NCI-H1417 (cell line): ENCODE results near the gene BAZ2A.
"Not testable (repeated sequence)": the region's sequence is repeated elsewhere in the genome, so short reads cannot be mapped to it uniquely, and the experiment has no call there.

Experiments
- DNase-seq, 3 experiments: peaks; one replicate each; lab custom pipeline; 2025; lab: John Stamatoyannopoulos, UW

BAZ2A gene

DNA sequence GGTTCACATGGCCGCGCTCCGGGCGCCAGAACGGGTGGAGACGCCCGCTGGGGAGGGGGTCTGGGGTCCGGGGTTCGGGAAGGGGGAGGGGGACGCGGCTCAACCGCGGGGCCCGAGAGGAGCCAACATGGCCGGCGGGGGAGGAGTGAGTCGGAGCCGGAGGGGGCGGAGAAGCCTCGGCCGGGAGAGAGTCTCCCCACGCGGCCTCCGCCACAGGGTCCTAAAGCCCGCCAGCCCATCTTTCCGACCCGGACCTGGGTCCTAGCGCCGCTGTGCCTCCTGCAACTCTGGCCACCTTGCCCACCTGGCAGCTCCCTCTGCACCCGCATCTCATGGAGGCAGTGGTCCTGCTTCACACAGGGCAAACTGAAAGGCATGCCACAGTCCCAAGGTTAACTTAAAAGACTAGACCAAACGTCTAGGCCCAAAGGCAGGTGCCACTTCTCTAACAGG is at the start of gene BAZ2A:
TSS of gene BAZ2A (minus strand) at position 147 of the 453 bp plus-strand sequence. CDS start 12,796 bp downstream, outside the sequence.
- DNase-seq: peak; percentile 88 to 90 (median 88)

DNA sequence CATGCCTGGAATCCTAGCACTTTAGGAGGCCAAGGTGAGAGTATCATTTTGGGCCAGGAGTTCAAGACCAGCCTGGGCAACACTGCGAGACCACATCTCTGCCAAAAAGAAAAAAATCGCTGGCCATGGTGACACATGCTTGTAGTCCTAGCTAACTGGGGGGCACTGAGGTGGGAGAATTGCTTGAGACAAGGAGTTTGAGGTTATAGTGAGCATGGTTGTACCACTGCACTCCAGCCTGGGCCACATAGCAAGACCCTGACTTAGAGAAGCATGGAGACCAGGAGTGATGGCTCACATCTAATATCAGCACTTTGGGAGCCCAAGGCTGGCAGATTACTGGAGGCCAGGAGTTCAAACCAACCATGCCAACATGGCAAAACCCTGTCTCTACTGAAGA is 48.7 kb upstream of the BAZ2A start:
- DNase-seq: no peak

DNA sequence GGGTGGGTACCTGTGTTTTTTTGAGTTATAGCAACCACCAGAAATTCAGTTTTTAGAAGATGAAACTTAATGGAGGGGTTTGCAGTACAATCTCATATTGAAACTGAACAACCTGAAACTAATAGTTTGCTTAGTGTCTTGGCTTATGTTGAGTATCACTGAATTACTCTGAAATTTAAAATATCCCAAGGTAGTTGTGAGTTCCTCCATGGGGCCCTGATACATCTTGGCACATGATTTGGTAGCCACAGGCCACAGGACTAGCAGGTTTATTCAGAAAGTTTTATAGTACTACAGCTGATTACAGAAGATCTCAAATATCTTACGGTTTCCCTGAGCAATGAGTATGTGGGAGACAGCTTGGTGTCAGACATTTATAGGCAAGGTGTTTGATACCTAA is 47.6 kb upstream of the BAZ2A start:
- DNase-seq: no peak

DNA sequence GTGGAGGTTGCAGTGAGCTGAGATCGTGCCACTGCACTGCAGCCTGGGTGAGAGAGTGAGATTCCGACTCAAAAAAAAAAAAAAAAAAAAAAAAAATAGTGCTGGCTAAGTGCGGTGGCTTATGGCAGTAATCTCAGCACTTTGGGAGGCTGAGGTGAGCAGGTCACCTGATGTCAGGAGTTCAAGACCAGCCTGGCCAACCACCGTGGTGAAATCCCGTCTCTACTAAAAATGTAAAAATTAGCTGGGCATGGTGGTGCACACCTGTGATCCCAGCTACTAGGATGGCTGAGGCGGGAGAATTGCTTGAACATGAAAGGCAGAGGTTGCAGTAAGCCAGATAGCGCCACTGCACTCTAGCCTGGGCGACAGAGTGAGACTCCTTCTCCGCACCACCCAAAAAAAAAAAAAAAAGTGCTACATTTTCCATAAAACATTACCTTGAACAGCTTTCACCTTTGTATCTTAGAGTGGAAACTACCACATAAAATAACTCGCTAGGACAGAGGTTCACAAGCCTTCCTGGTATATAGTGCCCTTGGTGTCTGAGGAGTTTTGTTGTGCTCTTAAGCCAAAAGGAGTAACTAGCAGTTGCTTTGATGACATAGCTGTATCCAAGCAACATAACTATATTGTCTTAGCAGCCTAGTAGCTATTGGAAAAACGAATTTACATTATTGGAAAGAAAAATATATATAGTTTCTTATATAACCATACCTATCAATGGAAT is 46.9 kb upstream of the BAZ2A start:
- DNase-seq: no peak

DNA sequence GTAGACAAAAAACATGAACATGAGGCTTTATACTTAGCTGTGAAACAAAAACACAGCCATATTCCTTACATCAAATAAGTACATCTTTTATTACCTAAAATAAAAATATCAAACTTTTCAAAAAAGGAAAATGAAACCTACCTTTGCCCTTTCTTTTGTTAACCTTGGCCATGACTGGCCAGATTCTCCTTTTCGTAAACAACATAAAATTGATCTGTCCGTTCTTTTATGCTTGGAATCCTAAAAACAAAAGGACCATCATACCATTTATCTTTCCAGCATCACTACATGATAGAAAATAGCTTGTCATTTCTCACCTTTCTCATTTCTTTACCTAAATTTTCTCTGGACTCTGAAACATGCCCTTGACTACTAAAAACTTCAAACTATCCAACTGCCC is 41.5 kb upstream of the BAZ2A start:
- no peak for DNase-seq

DNA sequence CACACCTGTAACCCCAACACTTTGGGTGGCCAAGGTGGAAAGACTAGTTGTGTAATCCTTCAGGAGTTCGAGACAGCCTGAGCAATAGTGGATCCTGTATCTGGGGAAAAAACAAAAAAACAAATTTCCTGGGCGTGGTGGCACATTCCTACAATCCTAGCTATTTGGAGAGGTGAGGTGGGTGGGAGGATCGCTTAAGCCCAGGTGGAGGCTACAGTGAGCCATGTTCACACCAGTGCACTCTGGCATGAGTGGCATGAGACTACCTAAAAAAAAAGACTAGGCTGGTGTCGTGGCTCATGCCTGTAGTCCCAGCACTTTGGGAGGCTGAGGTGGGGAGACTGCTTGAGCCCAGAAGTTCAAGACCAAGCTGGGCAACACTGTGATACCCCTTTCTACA is 40.7 kb upstream of the BAZ2A start:
- no peak for DNase-seq

DNA sequence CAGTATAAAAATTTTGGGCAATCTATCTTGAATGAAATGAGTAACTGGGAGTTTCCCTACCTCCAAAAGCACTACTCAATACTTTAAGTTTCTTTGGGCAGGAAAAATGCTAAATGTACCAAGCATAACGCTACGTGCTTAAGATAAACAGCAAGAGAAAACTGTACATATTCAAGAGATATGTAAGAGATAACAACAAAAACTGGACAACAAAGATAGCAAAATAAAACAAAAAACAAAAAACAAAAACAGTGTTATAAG is 38.0 kb upstream of the BAZ2A start:
- no peak for DNase-seq

DNA sequence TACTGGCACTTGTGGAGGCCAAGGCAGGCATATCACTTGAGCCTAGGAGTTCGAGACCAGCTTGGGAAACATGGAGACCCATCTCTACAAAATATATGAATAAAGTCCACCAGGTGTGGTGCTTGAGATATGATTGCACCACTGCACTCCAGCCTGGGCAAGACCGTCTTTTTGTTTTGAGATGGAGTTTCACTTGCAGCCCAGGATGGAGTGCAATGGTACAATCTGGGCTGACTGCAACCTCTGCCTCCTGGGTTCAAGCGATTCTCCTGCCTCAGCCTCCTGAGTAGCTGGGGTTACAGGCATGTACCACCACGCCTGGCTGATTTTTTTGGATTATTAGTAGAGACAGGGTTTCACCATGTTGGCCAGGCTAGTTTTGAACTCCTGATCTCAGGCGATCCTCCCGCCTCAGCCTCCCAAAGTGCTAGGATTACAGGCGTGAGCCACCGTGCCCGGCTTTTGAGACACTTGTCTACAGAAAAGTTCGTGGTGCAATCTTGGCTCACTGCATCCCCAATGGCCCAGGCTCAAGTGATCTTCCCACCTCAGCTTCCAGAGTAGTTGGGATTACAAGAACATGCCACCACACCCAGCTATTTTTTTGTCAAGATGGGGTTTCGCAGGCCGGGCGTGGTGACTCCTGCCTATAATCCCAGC is 32.0 kb upstream of the BAZ2A start:
- no peak for DNase-seq

DNA sequence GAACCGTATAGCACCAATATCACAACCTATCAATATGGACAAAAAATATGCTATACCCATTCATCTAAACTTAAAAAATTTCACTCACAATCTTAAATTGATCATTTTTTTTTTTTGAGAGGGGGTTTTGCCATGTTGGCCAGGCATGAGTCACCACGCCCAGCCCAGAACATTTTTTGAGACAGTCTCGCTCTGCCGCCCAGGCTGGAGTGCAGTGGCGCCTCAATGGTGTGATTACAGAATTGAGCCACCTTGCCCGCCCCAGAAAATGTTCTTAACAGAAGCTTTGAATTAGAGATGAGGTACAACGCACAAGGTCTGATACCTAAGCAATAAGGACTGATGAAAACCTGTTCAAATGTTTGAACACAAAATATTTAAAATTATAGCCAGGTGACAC is 31.4 kb upstream of the BAZ2A start:
- no peak for DNase-seq

DNA sequence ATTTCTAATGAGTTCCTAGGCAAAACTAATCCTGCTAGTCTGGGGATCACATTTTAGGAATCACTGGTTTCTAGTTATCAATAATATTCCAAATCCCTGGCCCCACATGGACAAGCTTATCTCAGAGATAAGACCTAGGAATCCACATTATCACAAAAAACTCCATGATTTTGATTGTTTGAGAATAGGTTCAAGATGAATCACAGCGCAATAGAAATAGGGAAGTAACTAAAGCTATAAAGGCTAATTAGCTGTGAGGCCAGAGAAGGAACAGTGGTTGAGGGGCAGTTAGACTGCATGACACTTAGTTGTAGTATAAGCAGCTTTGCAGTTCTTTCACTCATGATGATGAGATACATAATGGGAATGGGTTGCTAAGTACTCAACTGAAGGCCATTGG is 28.8 kb upstream of the BAZ2A start:
- DNase-seq: no peak

DNA sequence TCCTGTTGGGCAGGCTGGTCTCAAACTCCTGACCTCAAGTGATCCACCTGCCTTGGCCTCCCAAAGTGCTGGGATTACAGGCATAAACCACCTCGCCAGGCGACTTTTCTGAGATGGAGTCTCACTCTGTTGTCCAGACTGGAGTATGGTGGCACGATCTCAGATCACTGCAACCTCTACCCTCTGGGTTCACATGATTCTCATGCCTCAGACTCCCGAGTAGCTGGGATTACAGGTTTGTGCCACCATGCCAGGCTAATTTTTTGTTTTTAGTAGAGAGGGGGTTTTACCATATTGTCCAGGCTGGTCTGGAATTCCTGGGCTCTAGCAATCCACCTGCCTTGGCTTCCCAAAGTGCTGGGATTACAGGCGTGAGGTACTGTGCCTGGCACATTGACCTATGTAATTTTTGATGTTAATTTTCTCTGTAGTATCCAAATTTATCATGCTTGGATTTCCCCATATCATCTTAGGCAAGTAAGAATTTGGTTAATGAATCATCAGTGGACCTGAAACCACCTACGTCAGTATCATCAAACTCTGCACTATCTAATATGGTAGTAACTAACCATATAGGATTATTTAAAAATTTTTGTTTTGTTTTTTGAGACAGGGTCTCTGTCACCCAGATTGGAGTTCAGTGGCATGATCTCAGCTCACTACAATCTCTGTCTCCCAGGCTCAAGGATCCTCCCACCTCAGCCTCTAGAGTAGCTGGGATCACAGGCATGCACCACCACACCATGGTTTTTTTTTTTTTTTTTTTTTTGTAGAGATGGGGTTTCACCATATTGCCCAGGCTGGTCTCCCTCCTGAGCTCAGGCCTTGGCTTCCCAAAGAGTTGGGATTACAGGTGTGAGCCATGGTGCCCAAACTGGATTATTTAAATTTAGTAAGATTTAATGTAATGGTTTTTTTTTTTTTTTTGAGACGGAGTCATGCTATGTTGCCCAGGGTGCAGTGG is 27.6 kb upstream of the BAZ2A start:
- DNase-seq: no peak

DNA sequence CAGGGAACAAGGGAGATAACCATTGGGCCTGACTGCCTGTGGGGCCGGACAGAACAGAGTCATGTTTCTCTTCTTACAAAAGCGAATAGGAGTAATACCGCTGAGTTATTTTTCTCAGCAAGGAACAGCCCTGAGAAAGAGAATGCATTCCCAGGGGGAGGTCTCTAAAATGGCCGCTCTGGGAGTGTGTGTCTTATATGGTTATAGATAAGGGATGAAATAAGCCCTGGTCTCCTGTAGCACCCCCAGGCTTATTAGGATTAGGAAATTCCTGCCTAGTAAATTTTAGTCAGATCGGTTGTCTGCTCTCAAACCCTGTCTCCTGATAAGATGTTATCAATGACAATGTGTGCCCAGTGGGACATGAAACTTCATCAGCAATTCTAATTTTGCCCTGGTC is 23.7 kb upstream of the BAZ2A start:
- DNase-seq: not testable (repeated sequence)

DNA sequence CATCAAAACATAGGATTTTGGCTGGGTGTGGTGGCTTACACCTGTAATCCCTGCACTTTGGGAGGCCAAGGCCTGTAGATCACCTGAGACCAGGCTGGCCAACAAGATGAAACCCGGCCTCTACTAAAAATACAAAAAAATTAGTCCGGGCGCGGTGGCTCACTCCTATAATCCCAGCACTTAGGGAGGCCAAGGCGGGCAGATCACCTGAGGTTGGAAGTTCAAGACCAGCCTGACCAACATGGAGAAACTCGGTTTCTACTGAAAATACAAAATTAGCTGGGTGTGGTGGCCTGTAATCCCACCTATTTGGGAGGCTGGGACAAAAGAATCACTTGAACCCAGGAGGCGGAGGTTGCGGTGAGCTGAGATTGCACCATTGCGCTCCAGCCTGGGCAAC is 17.9 kb upstream of the BAZ2A start:
- DNase-seq: not testable (repeated sequence)

DNA sequence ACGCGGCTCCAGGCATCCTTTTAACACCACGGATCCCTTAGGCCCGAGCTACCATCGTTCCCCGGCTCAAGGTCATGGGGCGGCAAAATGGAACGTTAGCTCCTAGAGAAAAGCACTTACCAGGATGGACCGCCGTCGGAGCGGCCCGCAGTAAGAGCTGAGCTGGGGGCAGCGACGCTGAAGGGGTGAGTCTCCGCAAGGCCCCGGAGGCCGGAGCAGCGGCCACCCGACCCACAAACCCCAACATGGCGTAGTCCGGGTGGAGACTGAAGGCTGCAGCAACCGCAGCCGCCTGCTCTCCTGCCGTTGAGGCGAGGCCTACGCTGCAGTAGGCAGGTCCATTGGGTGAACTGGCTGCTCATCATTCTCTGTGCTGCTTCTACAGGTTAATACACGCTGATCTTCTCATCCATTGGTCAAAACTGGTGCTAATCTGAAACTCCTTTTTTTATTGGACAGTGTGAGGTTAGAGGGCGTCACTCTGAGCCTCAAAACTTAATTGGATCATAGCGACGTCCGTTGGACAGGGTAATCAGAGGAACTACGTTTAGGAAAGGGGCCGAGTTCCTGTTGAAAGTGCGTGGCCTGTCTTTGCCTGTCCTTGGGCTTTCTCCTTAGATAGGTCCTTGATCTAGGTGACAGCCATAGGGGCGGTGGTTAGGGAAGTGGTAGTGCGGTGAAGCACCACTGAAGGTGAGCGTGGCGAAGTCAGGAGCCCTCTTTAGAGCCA is 15.8 kb upstream of the BAZ2A start, which contains the start of gene ATP5F1B:
TSS of gene ATP5F1B (minus strand) at position 268 of the 730 bp plus-strand sequence. CDS start at position 247, 21 bp downstream.
- DNase-seq: peak; percentile 99 to 100 (median 99)

DNA sequence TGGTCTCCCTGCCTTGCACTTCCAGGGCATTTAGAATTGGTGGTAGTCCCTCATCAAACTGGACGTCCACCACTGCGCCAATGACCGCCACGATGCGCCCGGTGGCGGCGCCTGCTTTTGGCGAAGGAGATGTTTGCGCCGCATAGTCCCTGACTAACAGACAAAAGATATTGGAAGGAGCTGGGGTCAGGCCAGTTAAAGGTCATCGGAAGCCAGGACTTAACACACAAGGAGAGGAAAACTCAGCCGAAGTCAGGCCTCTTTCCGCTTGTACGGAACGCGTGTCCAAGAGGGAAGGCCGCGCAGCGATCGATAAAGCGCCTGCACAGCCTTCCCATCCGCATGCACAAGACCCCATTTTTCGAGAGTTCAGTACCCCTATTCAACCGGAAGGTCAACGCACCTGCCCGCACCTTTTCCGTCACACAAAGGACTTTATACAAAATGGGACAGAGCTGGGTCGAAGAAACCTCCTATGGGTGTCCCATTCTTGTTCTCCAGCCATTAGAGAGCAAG is 15.1 kb upstream of the BAZ2A start:
- peak in 2 of 3 experiments; percentile 60 to 77 for DNase-seq

DNA sequence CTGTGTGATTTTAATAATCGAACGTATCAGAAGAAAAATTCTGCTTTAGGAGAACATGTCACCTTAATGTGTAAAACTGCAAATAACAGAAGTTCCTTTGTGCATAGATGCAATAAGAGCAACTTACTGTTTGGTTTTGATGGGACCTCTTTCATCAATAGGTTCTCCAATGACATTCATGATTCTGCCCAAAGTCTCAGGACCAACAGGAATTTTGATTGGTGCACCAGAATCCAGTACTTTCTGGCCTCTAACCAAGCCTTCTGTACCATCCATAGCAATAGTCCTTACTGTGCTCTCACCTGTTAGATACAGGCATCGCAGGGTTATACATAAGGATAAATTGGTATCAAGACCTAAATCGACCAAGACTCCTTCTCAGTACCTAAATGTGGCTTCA is 14.5 kb upstream of the BAZ2A start:
- DNase-seq: peak in 1 of 3 experiments; percentile 45

DNA sequence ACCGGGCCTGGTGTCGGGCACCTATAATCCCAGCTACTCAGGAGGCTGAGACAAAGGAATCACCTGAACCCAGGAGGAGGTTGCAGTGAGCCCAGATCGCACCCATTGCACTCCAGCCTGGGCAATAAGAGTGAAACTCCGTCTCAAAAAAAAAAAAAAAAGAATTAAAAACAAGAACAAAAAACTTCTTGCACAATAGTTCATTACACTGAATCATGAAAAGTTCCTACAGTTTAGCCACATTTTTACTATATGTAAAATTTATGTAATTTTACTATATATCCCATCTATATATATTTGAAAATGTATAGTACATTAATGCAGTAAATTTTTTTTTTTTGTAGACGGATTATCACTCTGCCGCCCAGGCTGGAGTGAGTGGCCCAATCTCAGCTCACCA is 11.1 kb upstream of the BAZ2A start:
- DNase-seq: no peak

DNA sequence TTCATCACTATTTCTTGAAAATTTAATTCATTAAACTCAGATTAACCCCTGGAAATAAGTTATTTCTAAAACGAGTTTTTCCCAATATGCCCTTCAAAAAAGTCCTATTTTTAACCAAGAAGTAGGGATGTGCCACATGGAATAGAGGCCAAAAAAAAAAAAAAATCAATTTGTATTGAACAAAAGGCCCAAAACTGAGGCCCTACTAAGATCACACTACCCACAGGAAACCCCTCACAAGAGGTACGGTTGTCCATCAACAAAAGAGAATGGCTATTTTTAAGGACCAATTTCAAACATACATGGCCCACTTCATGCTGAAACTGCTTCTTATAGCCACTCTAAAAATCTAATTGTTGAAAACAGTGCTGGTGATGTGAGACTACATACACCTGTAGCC is 7.5 kb upstream of the BAZ2A start:
- DNase-seq: no peak

DNA sequence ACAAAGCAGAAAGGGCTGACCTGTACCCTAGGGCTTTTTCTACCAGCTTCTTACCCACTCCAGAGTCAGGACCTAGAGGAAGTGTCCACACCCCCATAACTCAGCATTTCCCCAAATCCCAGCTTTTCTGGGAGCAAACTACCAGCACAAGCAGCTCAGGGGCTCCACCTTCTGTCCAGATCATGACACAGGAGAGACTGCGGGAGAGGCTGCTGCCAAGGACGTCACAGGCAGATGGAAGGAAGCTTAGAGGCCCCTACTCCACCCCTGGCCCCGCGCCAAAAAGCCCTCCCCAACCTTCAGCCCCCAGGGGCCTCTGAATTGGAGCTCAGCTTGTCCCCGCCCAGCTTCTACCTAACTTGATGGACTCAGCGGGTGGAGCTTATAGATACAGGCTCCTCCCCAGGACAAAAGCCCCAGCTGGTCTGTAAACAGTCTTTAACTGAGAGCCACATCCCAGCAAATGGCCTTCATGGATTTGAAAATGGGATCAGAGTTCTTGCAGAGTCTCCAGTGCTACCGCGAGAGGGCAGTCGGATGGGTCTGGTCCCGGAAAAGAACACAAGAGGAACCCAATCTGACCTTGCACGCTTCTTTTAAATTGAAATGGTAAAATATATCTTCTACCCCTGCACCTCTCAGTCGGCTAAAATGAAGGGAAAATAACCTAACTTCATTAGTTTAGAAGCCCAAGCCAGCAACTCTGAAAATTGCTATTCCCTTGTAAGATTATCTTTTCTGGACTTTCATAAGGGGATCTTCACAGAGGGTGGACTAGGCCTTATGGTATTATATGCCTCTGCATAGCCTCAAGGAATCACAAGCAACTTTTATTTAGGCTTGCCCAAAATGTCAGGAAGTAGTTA is 6.8 kb upstream of the BAZ2A start:
- DNase-seq: peak; percentile 100

DNA sequence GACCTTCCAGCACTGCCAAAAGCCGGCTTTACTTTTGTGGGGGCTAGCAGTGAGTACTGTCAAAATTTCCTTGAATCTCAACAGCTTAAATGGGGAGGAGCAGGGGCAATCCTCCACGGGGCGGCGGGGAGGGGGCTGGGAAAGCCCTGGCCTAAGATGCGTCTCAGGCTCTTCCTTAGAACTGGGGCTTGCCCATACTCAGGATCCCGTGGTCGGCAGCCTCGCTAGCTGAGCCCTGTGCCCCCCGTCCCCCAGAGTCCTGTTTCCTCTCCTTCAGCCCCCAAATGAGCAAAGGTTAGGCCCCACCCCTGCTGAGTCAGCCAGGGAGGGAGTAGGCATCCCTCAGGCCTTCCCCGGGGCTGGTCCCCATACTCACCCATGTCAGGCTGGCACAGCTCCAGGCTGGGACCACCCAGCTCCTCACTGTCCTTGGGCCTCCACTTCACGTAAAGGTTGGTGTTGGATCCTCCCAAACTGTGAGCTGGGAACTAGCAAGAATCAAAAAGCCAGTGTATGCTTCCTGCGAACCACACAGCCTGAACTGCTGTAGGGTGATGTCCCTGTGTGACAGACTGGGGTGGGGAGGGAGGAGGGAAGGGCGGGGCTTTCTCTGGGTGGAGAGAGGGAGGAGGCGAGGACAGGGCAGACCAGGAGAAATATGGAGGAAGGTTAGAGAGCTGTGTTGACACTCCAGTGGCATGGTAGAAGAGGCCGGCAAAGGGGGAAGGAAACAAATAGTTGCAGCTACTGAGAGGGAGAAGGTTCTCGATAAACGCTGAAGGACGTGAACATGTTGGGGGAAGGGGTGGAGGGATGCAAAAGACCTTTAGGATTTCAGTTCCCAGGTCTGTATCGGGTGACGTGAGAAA is 5.9 kb upstream of the BAZ2A start:
- DNase-seq: peak; percentile 86 to 93 (median 91)
